Fibroblast of mammary gland (primary cell): ENCODE measurements around the gene WDFY2.
A peak's percentile ranks its signal among the peaks of the same experiment; 100 is the strongest.

Experiments
- DNase-seq: peaks from one replicate; pipeline ENCODE4 v3.0.0-alpha.2; 2010; ENCODE audit warnings: low read depth
- H3K4me3 ChIP-seq: 2 replicates; pipeline ENCODE4 v1.5.1; 2011; ENCODE audit warnings: low read depth, mild to moderate bottlenecking, low read length, moderate library complexity; ENCODE audit not compliant: control insufficient read depth
- CTCF ChIP-seq: conservative IDR thresholded peaks from 2 replicates; pipeline ENCODE4 v1.5.1; 2011; ENCODE audit warnings: low read depth, low read length, inconsistent platforms; ENCODE audit not compliant: control insufficient read depth, insufficient read depth

The WDFY2 gene

DNA sequence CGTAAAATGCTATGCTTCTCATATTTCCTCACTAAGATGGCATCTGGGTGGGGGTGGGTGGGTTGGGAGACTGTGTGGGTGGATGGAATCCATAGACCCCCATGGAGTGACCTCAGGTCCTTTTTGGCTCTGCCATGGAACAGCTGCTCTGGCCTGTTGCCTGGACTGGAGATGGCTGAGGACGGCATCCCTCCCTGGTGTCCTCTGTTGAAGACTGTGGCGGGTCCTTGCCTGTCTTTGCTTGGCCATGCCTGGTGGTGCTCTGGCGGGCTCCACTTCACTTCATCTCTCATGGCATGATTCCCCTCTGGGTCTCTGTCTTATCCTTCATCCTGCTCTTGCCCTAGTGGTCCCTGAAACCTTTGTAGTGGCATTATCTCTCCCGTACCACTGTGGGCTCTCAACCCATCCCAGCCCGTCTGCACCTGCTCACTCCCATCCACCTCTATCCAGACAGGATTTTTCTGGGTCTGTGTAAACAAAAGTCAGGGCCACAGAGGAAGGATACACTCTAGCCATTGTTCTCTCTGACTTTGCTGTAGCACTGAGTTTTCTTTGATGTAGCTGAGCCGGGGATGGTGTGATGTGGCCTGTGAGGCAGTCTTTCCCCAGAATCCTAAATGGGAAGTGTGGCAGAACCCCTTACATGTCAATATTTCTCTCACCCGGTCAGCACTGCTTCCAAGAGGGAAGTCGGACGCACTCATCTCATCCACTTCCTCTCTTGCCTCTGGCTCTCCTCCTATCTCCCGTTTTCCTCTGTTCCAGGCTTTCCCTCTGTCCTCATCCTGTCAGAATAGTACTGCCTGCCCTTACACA is 36.1 kb downstream of the WDFY2 start:
- TF ChIP-seq CTCF, result no peak
- H3K4me3 ChIP-seq, result no peak overlapping the region
- peak; percentile 49 for DNase-seq

DNA sequence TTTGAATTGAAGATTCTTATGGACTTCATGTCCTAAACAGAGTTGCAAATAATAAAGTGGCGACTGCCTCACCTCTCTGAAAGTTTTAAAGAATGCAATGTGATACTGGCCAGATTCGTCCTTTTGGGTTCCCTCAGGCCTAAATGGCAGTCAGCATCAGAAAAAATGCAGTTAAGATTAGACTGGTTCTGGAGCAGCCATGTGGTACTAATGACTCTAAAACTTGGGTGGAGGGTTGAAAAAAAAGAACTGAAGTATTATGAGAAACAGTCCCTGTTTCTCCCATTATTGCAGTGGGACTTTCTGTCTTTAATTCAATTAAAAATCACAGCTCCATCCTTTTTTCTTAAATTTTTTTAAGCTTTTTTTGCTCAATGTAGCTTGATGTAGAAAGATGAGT is 37.3 kb downstream of the WDFY2 start:
- H3K4me3 ChIP-seq, result no peak overlapping the region
- TF ChIP-seq CTCF, result no peak
- no peak for DNase-seq

DNA sequence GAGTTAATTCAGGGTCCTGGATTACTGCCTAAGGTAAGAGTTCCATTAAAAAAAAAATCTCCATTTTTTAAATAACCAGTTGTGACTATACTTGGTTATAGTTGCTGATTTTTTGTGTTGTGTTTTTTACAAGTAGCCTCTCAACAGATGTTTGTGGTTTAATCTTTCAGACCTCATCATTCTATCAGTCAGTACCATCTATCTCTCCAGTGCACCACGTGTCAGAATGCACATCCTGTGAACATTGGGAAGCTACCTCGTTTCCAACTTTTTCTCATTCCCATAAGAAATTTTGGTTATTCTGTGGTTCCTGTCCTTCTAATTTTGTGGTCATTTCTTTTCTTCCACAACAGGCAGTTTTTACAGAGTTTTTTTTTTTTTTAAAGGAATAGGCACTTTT is 39.2 kb downstream of the WDFY2 start:
- TF ChIP-seq CTCF, result no peak
- DNase-seq, result peak; percentile 73
- no peak overlapping the region for H3K4me3 ChIP-seq

GRCh38 chr13:51624207-51624606 is 39.9 kb downstream of the WDFY2 start:
- no peak for DNase-seq
- TF ChIP-seq CTCF, result no peak
- H3K4me3 ChIP-seq, result no peak overlapping the region

- TF ChIP-seq CTCF, result no peak
Observed at GRCh38 chr13:51624695-51625345, 40.6 kb downstream of the WDFY2 start.

GRCh38 chr13:51625555-51626345 is 41.5 kb downstream of the WDFY2 start:
- H3K4me3 ChIP-seq, result no peak overlapping the region
- no peak for DNase-seq
- TF ChIP-seq CTCF, result no peak

More at GRCh38 chr13:51624695-51625345, 40.6 kb downstream of the WDFY2 start:
- H3K4me3 ChIP-seq, result no peak overlapping the region
- DNase-seq, result no peak
